ENCODE measurements around the gene RTRAF.

DNA sequence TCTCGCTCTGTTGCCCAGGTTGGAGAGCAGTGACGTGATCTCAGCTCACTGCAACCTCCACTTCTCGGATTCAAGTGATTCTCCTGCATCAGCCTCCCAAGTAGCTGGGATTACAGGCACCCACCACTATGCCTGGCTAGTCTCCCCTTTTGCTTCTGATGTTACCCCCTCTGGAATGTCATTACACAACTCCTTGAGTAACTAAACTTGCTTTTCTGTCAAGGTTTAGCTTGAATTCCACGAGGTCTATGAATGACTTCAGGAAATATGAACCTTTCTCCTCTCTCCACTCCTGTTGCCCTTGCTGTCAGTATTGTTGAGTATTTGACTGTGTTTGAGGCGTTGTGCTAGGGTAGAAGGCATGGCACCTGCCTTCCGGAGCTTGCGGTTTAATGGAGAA is 16.8 kb upstream of the RTRAF start:
- TF ChIP-seq CTCF (IDR thresholded peaks at IDR 0.05 in 4 of 5, conservative IDR thresholded peaks at IDR 0.05 in 1 of 5) (no peak), POLR2A (IDR thresholded peaks at IDR 0.05) (no peak)

Data from gastrocnemius medialis (tissue), 4 donors.